HepG2 (cell line): ENCODE data around the gene CORO7. TPM values are rescaled to one million over a fixed set of nuclear protein-coding genes. Genes with fewer than 3 reads are reported as not detected.
A peak's percentile ranks its signal among the peaks of the same experiment; 100 is the strongest.

Experiments
- ATAC-seq: fragments of 200-7000 bp; cut with Tn5 transposase; 3 replicates; pipeline ENCODE4 v1.9.1; 2020; ENCODE audit warnings: mild to moderate bottlenecking, moderate library complexity
- BruUV-seq: library from RNA; stranded (reverse); fragments of 400-500 nt; replicated peaks from 2 replicates; lab custom pipeline; 2021; lab: Mats Ljungman, UMichigan
- CTCF ChIA-PET: fragments of 300-600 bp; formaldehyde crosslinking; extraction: SDS; loops from one replicate; lab custom pipeline; 2021; ENCODE audit warnings: low total read pairs, inconsistent platforms, low intra/inter-chr PET ratio; lab: Yijun Ruan, JAX
- POLR2A ChIA-PET: fragments of 350-600 bp; sonication (Branson Sonifier 250); formaldehyde crosslinking; loops from one replicate; lab custom pipeline; 2020; ENCODE audit warnings: antibody characterized with exemption, inconsistent platforms; lab: Yijun Ruan, JAX
- DNase-seq: peaks from one replicate; pipeline ENCODE4 v3.0.0-alpha.2; 2015; ENCODE audit warnings: low spot score
- FAIRE-seq: peaks from 3 replicates; lab custom pipeline; 2011; peaks lifted over from hg19 to GRCh38; lab: Jason Lieb, UNC
- H2AFZ ChIP-seq: one replicate; pipeline ENCODE4 v1.6.1; 2011; ENCODE audit warnings: low read length, inconsistent platforms
- H3K27ac ChIP-seq: fragments of 300-600 bp; 3 replicates; pipeline ENCODE4 v1.8.0; 2011; ENCODE audit warnings: mixed run types, mild to moderate bottlenecking, mixed read lengths, low read length, inconsistent platforms; ENCODE audit not compliant: insufficient read depth; ENCODE audit errors: extremely low read length
- H3K27me3 ChIP-seq, 2 experiments: fragments of 200-600 bp in 1 of 2; 2 replicates in 1 of 2; 3 replicates in 1 of 2; pipeline versions ENCODE4 v1.6.0 to v1.8.0; 2011; ENCODE audit warnings: low read length in 2 of 2, mild to moderate bottlenecking in 2 of 2, moderate library complexity in 2 of 2, inconsistent platforms in 1 of 2; ENCODE audit not compliant: insufficient read depth in 2 of 2, control insufficient read depth in 1 of 2
- H3K36me3 ChIP-seq, 2 experiments: fragments of 200-600 bp in 1 of 2; replicated peaks in 1 of 2; 2 replicates in 1 of 2; 3 replicates in 1 of 2; pipeline versions ENCODE4 v1.5.1 to v1.8.0; 2011; ENCODE audit warnings: low read length in 2 of 2, inconsistent platforms in 1 of 2; ENCODE audit not compliant: insufficient read depth in 2 of 2, control insufficient read depth in 1 of 2
- H3K4me1 ChIP-seq: 2 replicates; pipeline ENCODE4 v1.5.1; 2012; ENCODE audit warnings: low read length, inconsistent platforms; ENCODE audit not compliant: insufficient read depth
- H3K4me2 ChIP-seq: 2 replicates; pipeline ENCODE4 v1.6.0; 2011; ENCODE audit warnings: low read depth, low read length, inconsistent platforms
- H3K4me3 ChIP-seq, 3 experiments: fragments of 200-600 bp in 1 of 3; sonication (generic), shearing (Covaris generic) in 1 of 3; replicated peaks in 1 of 3; 2 replicates each; pipeline ENCODE4 v1.5.1; 2011 to 2016; ENCODE audit warnings: low read length in 3 of 3, inconsistent platforms in 2 of 3, low read depth in 2 of 3, mild to moderate bottlenecking in 2 of 3, control low read depth in 1 of 3, mixed read lengths in 1 of 3; ENCODE audit not compliant: insufficient read depth in 1 of 3
- H3K79me2 ChIP-seq: one replicate; pipeline ENCODE4 v1.6.1; 2011; ENCODE audit warnings: low read length, inconsistent platforms; ENCODE audit not compliant: insufficient read depth
- H3K9ac ChIP-seq: 2 replicates; pipeline ENCODE4 v1.6.0; 2011; ENCODE audit warnings: mild to moderate bottlenecking, low read depth, low read length, inconsistent platforms; ENCODE audit not compliant: insufficient read depth
- H3K9me3 ChIP-seq: 2 replicates; pipeline ENCODE4 v1.5.1; 2012; ENCODE audit warnings: mild to moderate bottlenecking, low read length
- H4K20me1 ChIP-seq: 2 replicates; pipeline ENCODE4 v1.6.0; 2011; ENCODE audit warnings: inconsistent platforms, mild to moderate bottlenecking, low read length, moderate library complexity; ENCODE audit not compliant: insufficient read depth
- CBX2 ChIP-seq, 2 experiments: fragments of 200-600 bp in 1 of 2; sonication (generic); formaldehyde crosslinking in 1 of 2; IDR thresholded peaks; 2 replicates each; pipeline versions ENCODE4 v1.7.0 to v1.8.1; 2018 to 2022; ENCODE audit warnings: low read depth in 2 of 2, low read length in 1 of 2, mild to moderate bottlenecking in 1 of 2, missing genetic modification reagents in 1 of 2
- HNF4G ChIP-seq, 2 experiments: sonication (generic) in 1 of 2; formaldehyde crosslinking in 1 of 2; IDR thresholded peaks; 2 replicates each; pipeline versions ENCODE4 v1.4.0 to v1.6.1; 2011 to 2020; ENCODE audit warnings: borderline replicate concordance in 2 of 2, low read depth in 2 of 2, mild to moderate bottlenecking in 2 of 2, low read length in 1 of 2, missing genetic modification reagents in 1 of 2, moderate library complexity in 1 of 2
- MEIS2 ChIP-seq: sonication (generic); formaldehyde crosslinking; IDR thresholded peaks from 2 replicates; pipeline ENCODE4 v1.9.0; 2021; ENCODE audit warnings: mild to moderate bottlenecking, missing genetic modification reagents
- MTF1 ChIP-seq: sonication (generic); formaldehyde crosslinking; IDR thresholded peaks from 2 replicates; pipeline ENCODE4 v1.5.0; 2020; ENCODE audit warnings: missing genetic modification reagents
- NR2F6 ChIP-seq, 2 experiments: IDR thresholded peaks; 2 replicates each; pipeline ENCODE4 v1.6.1; 2016; ENCODE audit warnings: antibody characterized with exemption in 1 of 2, mild to moderate bottlenecking in 1 of 2
- REXO4 ChIP-seq: sonication (generic); formaldehyde crosslinking; IDR thresholded peaks from 2 replicates; pipeline ENCODE4 v1.8.0; 2022; ENCODE audit warnings: missing genetic modification reagents, mild to moderate bottlenecking, borderline replicate concordance
- WGBS: methylation state at CpG from one replicate; pipeline ENCODE4 v1.1.6; 2017; ENCODE audit warnings: low lambda C conversion rate; 5-methylcytosine and 5-hydroxymethylcytosine counted together
- in situ Hi-C: cut with HindIII; loops from 2 replicates; pipeline ENCODE4 v1.10.0; 2017; ENCODE audit warnings: low pct_unique_long_range_greater_than_20kb; ENCODE audit not compliant: extremely low pct_ligation_motif_present
- intact Hi-C: fragments of 100-400 bp; cut with micrococcal nuclease; formaldehyde crosslinking; loops from one replicate; pipeline ENCODE4 v1.10.0; 2022; ENCODE audit not compliant: unreplicated experiment
- polyA plus RNA-seq, 8 experiments: library from polyadenylated mRNA; depleted of rRNA in 3 of 8; stranded (reverse) in 7 of 8; unstranded in 1 of 8; fragments of >200 nt; fragmentation: Illumina TruSeq in 4 of 8; extraction: Trizol in 4 of 8; gene quantifications; 2 replicates each; pipeline versions ENCODE4 v1.2.1 to v1.2.3, GENCODE V29; 2011 to 2016; ENCODE audit warnings: low read depth in 4 of 8, missing spikeins in 1 of 8, mixed read lengths in 1 of 8; ENCODE audit not compliant: insufficient read depth in 1 of 8
- total RNA-seq, 5 experiments: library from RNA; depleted of rRNA; stranded (reverse); fragments of >200 nt; fragmentation: Illumina TruSeq; extraction: Trizol; gene quantifications; 2 replicates each; pipeline ENCODE4 v1.2.3, GENCODE V29; 2016; ENCODE audit warnings: low read depth in 1 of 5
- TF ChIP-seq, protein P1 (sequence below): sonication (generic); formaldehyde crosslinking; IDR thresholded peaks from 2 replicates; pipeline ENCODE4 v1.5.0; 2020; ENCODE audit warnings: mild to moderate bottlenecking, missing genetic modification reagents, moderate library complexity
- TF ChIP-seq, protein P2 (sequence below): sonication (generic); formaldehyde crosslinking; IDR thresholded peaks from 2 replicates; pipeline ENCODE4 v1.5.1; 2020; ENCODE audit warnings: missing genetic modification reagents, mild to moderate bottlenecking, borderline replicate concordance
- TF ChIP-seq, protein P3 (sequence below): sonication (generic); formaldehyde crosslinking; IDR thresholded peaks from 2 replicates; pipeline ENCODE4 v1.8.1; 2023; ENCODE audit warnings: mild to moderate bottlenecking, missing genetic modification reagents, borderline replicate concordance
- TF ChIP-seq, protein P4 (sequence below): IDR thresholded peaks from 2 replicates; pipeline ENCODE4 v1.6.1; 2012; ENCODE audit warnings: inconsistent platforms

Gene CORO7
- total and polyA plus RNA-seq, 2 of the 13 experiments (the other 11 are each of a cell fraction or from before 2014, with no cell fraction given) = 9.9 to 14.3 TPM

DNA sequence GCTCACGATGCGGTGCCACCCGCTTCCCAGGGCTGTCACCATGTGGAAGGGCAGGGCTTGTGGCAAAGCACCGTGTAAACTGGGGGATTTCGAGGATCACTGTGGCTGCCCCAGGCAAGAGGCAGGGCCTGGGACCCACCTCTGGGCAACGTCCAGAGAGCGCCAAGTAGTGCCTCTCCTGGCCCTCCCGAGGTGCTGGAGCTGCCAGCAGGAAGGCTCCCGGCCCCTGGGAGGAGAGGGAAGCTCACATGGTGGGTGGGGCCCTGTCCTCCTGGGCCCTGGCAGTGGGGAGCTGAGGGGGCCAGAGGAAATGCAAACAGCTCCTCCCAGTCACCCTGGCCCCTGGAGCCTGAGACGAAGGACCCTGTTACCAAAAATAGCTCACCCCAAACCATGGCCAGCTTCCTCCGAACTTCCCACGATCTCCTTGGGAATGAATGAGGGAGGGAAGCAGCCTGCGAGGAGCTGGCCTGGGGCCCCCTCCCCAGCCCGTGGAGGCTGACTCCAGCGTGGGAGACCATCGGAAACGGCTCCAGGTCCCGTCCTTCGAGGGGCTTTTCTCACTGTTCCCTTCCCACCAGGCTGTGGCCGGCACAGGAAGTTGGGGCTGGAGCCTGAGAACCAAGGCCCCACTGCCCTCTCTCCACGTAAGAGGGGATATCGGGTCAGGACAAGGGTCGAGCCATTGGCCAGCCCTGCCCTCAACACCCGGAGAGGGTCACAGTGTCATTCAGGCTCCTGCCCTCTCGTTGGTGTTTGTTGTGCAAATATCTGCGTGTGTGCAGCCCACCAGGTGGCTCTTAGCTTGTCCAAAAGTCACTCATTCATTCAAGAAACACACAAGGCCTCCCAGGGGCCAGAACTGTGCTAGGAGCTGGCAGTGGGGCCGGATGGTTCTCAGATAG lies 27.1 kb downstream of the CORO7 start (continued):
- TF ChIP-seq, protein P1, sequence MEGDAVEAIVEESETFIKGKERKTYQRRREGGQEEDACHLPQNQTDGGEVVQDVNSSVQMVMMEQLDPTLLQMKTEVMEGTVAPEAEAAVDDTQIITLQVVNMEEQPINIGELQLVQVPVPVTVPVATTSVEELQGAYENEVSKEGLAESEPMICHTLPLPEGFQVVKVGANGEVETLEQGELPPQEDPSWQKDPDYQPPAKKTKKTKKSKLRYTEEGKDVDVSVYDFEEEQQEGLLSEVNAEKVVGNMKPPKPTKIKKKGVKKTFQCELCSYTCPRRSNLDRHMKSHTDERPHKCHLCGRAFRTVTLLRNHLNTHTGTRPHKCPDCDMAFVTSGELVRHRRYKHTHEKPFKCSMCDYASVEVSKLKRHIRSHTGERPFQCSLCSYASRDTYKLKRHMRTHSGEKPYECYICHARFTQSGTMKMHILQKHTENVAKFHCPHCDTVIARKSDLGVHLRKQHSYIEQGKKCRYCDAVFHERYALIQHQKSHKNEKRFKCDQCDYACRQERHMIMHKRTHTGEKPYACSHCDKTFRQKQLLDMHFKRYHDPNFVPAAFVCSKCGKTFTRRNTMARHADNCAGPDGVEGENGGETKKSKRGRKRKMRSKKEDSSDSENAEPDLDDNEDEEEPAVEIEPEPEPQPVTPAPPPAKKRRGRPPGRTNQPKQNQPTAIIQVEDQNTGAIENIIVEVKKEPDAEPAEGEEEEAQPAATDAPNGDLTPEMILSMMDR (CRISPR knock-in tag) = peak; percentile 58
- TF ChIP-seq, protein P2, sequence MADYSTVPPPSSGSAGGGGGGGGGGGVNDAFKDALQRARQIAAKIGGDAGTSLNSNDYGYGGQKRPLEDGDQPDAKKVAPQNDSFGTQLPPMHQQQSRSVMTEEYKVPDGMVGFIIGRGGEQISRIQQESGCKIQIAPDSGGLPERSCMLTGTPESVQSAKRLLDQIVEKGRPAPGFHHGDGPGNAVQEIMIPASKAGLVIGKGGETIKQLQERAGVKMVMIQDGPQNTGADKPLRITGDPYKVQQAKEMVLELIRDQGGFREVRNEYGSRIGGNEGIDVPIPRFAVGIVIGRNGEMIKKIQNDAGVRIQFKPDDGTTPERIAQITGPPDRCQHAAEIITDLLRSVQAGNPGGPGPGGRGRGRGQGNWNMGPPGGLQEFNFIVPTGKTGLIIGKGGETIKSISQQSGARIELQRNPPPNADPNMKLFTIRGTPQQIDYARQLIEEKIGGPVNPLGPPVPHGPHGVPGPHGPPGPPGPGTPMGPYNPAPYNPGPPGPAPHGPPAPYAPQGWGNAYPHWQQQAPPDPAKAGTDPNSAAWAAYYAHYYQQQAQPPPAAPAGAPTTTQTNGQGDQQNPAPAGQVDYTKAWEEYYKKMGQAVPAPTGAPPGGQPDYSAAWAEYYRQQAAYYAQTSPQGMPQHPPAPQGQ (CRISPR knock-in tag) = no peak
- TF ChIP-seq MEIS2 (CRISPR knock-in tag) = 0 out of 2 replicates have a peak, but pooled peaks have one; percentile 38
- TF ChIP-seq NR2F6 (IDR thresholded peaks at IDR 0.05) = peak; percentile 52; the same call in 1 of the 2 replicates
- 0 out of 2 replicates have a peak, but pooled peaks have one; percentile 30 for TF ChIP-seq NR2F6 (CRISPR knock-in tag; IDR thresholded peaks at IDR 0.05)

DNA sequence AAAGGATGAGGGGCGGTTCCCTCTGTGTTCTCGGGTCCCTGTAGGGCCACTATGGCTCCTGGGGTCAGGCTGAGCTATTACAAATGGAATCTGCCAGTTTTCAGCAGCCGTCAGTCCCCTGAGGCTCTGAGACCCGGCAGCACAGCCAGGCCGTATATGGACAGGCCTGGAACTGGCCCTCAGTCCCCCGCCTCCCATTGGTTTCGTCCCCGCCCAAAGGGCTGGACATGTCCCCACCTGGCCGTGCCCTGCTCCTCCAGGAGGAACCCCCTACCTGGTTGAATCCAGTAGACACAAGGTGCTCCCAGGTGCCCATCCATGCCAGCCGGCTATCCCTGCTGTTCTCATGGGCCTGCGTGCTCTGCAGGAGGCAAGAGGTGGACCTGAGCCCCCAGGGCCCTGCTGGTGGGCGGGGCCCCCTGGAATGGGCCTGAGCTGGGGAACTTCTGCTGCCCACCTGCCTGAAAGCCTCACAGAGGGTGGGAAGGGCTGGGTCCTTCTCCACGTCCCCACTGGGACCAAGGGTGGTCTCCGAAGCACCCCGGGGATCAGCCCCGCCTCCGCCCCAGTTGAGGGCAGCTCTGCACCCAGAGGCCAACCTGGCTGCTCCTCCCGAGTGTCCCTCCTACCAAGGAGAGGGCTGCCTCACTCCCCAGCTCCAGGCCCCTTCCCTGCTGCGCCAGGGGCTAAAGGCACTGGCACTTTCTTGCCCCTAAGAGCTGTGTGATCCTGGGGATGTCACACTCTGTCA lies 27.9 kb downstream of the CORO7 start:
- H3K27ac ChIP-seq = no peak overlapping the region
- peaks cover 5% of the 10 kb centered on the region for H4K20me1 ChIP-seq
- TF ChIP-seq, protein P3, sequence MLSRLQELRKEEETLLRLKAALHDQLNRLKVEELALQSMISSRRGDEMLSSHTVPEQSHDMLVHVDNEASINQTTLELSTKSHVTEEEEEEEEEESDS = no peak
- no peak for TF ChIP-seq CBX2 (IDR thresholded peaks at IDR 0.05; ENCODE audit: low read depth, low read length)
- TF ChIP-seq CBX2 (CRISPR knock-in tag; IDR thresholded peaks at IDR 0.05; ENCODE audit: low read depth) = no peak
- TF ChIP-seq, protein P4, sequence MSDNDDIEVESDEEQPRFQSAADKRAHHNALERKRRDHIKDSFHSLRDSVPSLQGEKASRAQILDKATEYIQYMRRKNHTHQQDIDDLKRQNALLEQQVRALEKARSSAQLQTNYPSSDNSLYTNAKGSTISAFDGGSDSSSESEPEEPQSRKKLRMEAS = no peak
- no peak for TF ChIP-seq HNF4G (IDR thresholded peaks at IDR 0.05; ENCODE audit: borderline replicate concordance, low read depth, low read length)
- no peak for TF ChIP-seq HNF4G (CRISPR knock-in tag; IDR thresholded peaks at IDR 0.05; ENCODE audit: borderline replicate concordance, low read depth)
- TF ChIP-seq REXO4 (CRISPR knock-in tag) = no peak
- TF ChIP-seq MTF1 = no peak
- H3K27me3 ChIP-seq = no peaks in the 10 kb centered on the region
- CTCF ChIA-PET = no interaction called here
- ATAC-seq = no peak
- POLR2A ChIA-PET = interaction anchor here (1.5 kb wide), 1 partner anchor 17 kb away, joined by 4 read pairs; the partner anchor contains the start of gene VASN
- peaks cover 0 to 4% of the 10 kb centered on the region in 2 experiments; a peak in 2 of 5 replicates for H3K36me3 ChIP-seq
- in situ Hi-C loops = loop anchor here (5.0 kb wide), 1 partner anchor 36 kb away; the partner anchor contains the start of gene PAM16
- no peak overlapping the region for H3K9ac ChIP-seq
- peaks cover 20% of the 10 kb centered on the region for H3K4me1 ChIP-seq
- no peaks in the 10 kb centered on the region for H3K9me3 ChIP-seq
- BruUV-seq = no TSS peak
- DNase-seq = no peak
- H3K4me3 ChIP-seq = no peak overlapping the region
- H2AFZ ChIP-seq = no peak overlapping the region
- no peaks in the 10 kb centered on the region for H3K79me2 ChIP-seq
- WGBS = 96% methylated on average over 3 of the region's 19 CpGs
- no peak overlapping the region for H3K4me2 ChIP-seq
- no peak for FAIRE-seq
- intact Hi-C loops = no loop called here
